Measurements from ENCODE around the gene IGF2BP2. TPM values are rescaled to one million over a fixed set of nuclear protein-coding genes. Genes with fewer than 3 reads are reported as not detected.

Gene IGF2BP2
- 136 TPM in 2 replicates for polyA plus RNA-seq (2013)

DNA sequence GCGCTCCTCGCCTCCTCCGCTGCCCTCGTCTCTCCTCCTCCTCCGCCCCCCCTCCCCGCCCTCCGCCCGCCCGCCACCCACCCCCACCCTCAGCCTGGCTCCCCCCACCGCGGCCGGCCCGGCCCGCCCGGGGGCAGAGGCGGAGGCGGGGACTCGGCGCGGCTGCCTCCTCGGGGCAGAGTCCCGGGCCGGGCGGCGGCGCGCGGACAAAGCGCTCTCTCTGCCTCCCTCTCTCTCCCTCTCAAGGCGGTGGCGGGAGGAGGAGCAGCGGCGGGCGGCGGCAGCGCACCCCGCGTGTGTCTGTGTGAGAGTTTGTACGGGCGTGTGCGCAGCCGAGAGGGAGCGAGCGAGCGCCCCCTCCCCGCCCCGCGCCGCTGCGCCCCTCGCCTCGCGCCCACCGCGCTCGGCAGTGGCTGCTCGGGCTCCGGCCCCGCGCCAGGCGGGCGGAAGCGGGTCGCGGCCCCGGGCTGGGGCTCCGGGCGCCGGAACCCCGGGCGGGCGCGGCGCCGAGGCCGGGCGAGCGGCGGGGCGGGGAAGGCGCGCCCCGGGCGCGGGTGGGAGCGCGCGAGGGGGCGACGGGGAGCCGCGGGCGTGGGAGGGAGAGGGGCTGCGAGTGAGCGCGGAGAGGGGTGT, at the start of gene IGF2BP2:
TSS of gene IGF2BP2 (minus strand) at position 37 of the 633 bp plus-strand sequence. CDS start 82 bp downstream, outside the sequence.
- Histone ChIP-seq H3K4me1 (ENCODE audit: control insufficient read depth in 1 of 2, insufficient read depth in 2 of 2, low read length in 2 of 2) (peaks cover 4 to 6% of the 10 kb centered on the region in 2 experiments), H4K12ac (ENCODE audit: low read depth, low read length) (peak within 1 kb of the TSS; percentile 97), H3K18ac (ENCODE audit: low read length) (peak within 1 kb of the TSS; percentile 100), H3K9me3 (ENCODE audit: insufficient read depth, low read depth, low read length) (no peaks in the 10 kb centered on the region), H3K4me3 (ENCODE audit: low read depth, low read length) (peak within 1 kb of the TSS; percentile 96), H3K27me3 (ENCODE audit: insufficient read depth, low read length) (no peaks in the 10 kb centered on the region), H3K4me2 (ENCODE audit: low read length) (peak within 1 kb of the TSS; percentile 88), H3K4ac (ENCODE audit: low read depth, low read length) (peak within 1 kb of the TSS; percentile 100), H4K91ac (ENCODE audit: low read depth, low read length) (peak within 1 kb of the TSS; percentile 100), H3K79me1 (ENCODE audit: low read length) (peaks cover 30% of the 10 kb centered on the region), H3K79me2 (ENCODE audit: control insufficient read depth, insufficient read depth, low read length, poor library complexity) (peaks cover 29% of the 10 kb centered on the region), H2AK5ac (ENCODE audit: low read length) (peak within 1 kb of the TSS; percentile 100), H2BK120ac (ENCODE audit: insufficient read depth, low read length, poor library complexity) (peak within 1 kb of the TSS; percentile 98), H4K8ac (ENCODE audit: low read depth, low read length) (peak within 1 kb of the TSS; percentile 95), H3K23ac (ENCODE audit: low read length) (no peak within 1 kb of the TSS), H3K27ac (ENCODE audit: low read depth, low read length) (peak within 1 kb of the TSS; percentile 99), H2BK5ac (ENCODE audit: low read depth, low read length, poor library complexity) (peak within 1 kb of the TSS; percentile 98), H3K14ac (ENCODE audit: low read length) (peak within 1 kb of the TSS; percentile 100), H3K36me3 (ENCODE audit: control insufficient read depth in 1 of 2, insufficient read depth in 2 of 2, low read length in 2 of 2) (peaks cover 0 to 1% of the 10 kb centered on the region in 2 experiments), H2AFZ (ENCODE audit: insufficient read depth, low read length, poor library complexity) (peak within 1 kb of the TSS; percentile 93), H3K9ac (ENCODE audit: low read length) (peak within 1 kb of the TSS; percentile 96), H2BK12ac (ENCODE audit: low read length) (peak within 1 kb of the TSS; percentile 65)
- WGBS (ENCODE audit: extremely low coverage, insufficient coverage, insufficient read length) = no CpG with 5 or more reads among the region's 96 CpGs
- peak; percentile 70 to 85 for DNase-seq

DNA sequence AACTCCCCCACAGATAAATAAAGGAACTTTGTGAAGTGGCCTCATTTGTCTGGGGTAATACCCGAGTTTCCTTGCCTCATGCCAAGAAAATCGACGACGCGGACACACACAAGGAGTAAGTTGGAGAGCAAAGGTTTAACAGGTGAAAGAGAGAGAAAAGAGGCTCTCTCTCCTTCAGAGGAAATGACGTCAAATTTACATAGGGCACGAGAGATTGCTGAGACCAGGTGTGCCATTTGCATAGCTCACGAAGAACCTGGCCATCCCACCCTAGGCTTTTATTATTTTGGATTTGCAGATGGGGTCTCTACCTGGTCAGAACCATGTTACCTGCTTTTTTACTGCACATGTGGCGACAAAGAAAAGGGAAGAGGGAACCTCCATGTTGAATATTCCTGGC, 49.3 kb upstream of the IGF2BP2 start:
- H2BK5ac ChIP-seq (ENCODE audit: low read depth, low read length, poor library complexity) = no peak overlapping the region
- H3K9me3 ChIP-seq (ENCODE audit: insufficient read depth, low read depth, low read length) = no peaks in the 10 kb centered on the region
- H3K79me2 ChIP-seq (ENCODE audit: control insufficient read depth, insufficient read depth, low read length, poor library complexity) = no peaks in the 10 kb centered on the region
- no peaks in the 10 kb centered on the region for H3K79me1 ChIP-seq (ENCODE audit: low read length)
- no peak overlapping the region for H3K14ac ChIP-seq (ENCODE audit: low read length)
- no peak overlapping the region for H4K12ac ChIP-seq (ENCODE audit: low read depth, low read length)
- no peak overlapping the region for H4K8ac ChIP-seq (ENCODE audit: low read depth, low read length)
- H3K18ac ChIP-seq (ENCODE audit: low read length) = no peak overlapping the region
- no CpG with 5 or more reads among the region's 9 CpGs for WGBS (ENCODE audit: extremely low coverage, insufficient coverage, insufficient read length)
- DNase-seq = no peak
- H3K36me3 ChIP-seq (ENCODE audit: control insufficient read depth in 1 of 2, insufficient read depth in 2 of 2, low read length in 2 of 2) = no peaks in the 10 kb centered on the region
- no peak overlapping the region for H3K4ac ChIP-seq (ENCODE audit: low read depth, low read length)
- H2AK5ac ChIP-seq (ENCODE audit: low read length) = no peak overlapping the region
- no peak overlapping the region for H2AFZ ChIP-seq (ENCODE audit: insufficient read depth, low read length, poor library complexity)
- no peak overlapping the region for H3K4me2 ChIP-seq (ENCODE audit: low read length)
- H4K91ac ChIP-seq (ENCODE audit: low read depth, low read length) = no peak overlapping the region
- no peak overlapping the region for H2BK120ac ChIP-seq (ENCODE audit: insufficient read depth, low read length, poor library complexity)
- H3K23ac ChIP-seq (ENCODE audit: low read length) = no peak overlapping the region
- no peak overlapping the region for H3K4me3 ChIP-seq (ENCODE audit: low read depth, low read length)
- no peaks in the 10 kb centered on the region for H3K4me1 ChIP-seq (ENCODE audit: control insufficient read depth in 1 of 2, insufficient read depth in 2 of 2, low read length in 2 of 2)
- H3K9ac ChIP-seq (ENCODE audit: low read length) = no peak overlapping the region
- H2BK12ac ChIP-seq (ENCODE audit: low read length) = no peak overlapping the region
- no peaks in the 10 kb centered on the region for H3K27me3 ChIP-seq (ENCODE audit: insufficient read depth, low read length)
- no peak overlapping the region for H3K27ac ChIP-seq (ENCODE audit: low read depth, low read length)

DNA sequence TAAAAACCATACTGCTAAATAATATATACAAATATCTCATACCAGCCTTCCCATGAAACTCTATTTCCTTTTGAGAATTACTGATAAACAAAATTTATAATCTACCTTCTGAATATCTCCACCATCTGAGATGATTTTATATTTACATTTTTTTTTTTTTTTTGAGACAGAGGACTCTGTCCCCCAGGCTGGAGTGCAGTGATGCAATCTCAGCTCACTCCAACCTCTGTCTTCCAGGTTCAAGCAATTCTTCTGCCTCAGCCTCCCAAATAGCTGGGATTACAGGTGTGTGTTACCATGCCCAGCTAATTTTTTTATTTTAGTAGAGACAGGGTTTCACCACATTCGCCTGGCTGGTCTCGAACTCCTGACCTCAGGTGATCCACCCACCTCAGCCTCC, 42.8 kb upstream of the IGF2BP2 start:
- no peaks in the 10 kb centered on the region for H3K27me3 ChIP-seq (ENCODE audit: insufficient read depth, low read length)
- H3K9me3 ChIP-seq (ENCODE audit: insufficient read depth, low read depth, low read length) = no peaks in the 10 kb centered on the region
- H3K79me2 ChIP-seq (ENCODE audit: control insufficient read depth, insufficient read depth, low read length, poor library complexity) = no peaks in the 10 kb centered on the region
- no peak overlapping the region for H3K14ac ChIP-seq (ENCODE audit: low read length)
- H3K9ac ChIP-seq (ENCODE audit: low read length) = no peak overlapping the region
- H2BK120ac ChIP-seq (ENCODE audit: insufficient read depth, low read length, poor library complexity) = no peak overlapping the region
- no peak overlapping the region for H3K23ac ChIP-seq (ENCODE audit: low read length)
- H3K4me2 ChIP-seq (ENCODE audit: low read length) = no peak overlapping the region
- H2AFZ ChIP-seq (ENCODE audit: insufficient read depth, low read length, poor library complexity) = no peak overlapping the region
- H4K8ac ChIP-seq (ENCODE audit: low read depth, low read length) = no peak overlapping the region
- H2AK5ac ChIP-seq (ENCODE audit: low read length) = no peak overlapping the region
- no peak overlapping the region for H3K4ac ChIP-seq (ENCODE audit: low read depth, low read length)
- H3K27ac ChIP-seq (ENCODE audit: low read depth, low read length) = no peak overlapping the region
- H3K4me3 ChIP-seq (ENCODE audit: low read depth, low read length) = no peak overlapping the region
- H2BK12ac ChIP-seq (ENCODE audit: low read length) = no peak overlapping the region
- H3K4me1 ChIP-seq (ENCODE audit: control insufficient read depth in 1 of 2, insufficient read depth in 2 of 2, low read length in 2 of 2) = no peaks in the 10 kb centered on the region
- H3K18ac ChIP-seq (ENCODE audit: low read length) = no peak overlapping the region
- H4K91ac ChIP-seq (ENCODE audit: low read depth, low read length) = no peak overlapping the region
- DNase-seq = no peak
- no CpG with 5 or more reads among the region's 2 CpGs for WGBS (ENCODE audit: extremely low coverage, insufficient coverage, insufficient read length)
- no peak overlapping the region for H2BK5ac ChIP-seq (ENCODE audit: low read depth, low read length, poor library complexity)
- no peaks in the 10 kb centered on the region for H3K79me1 ChIP-seq (ENCODE audit: low read length)
- no peaks in the 10 kb centered on the region for H3K36me3 ChIP-seq (ENCODE audit: control insufficient read depth in 1 of 2, insufficient read depth in 2 of 2, low read length in 2 of 2)
- no peak overlapping the region for H4K12ac ChIP-seq (ENCODE audit: low read depth, low read length)

DNA sequence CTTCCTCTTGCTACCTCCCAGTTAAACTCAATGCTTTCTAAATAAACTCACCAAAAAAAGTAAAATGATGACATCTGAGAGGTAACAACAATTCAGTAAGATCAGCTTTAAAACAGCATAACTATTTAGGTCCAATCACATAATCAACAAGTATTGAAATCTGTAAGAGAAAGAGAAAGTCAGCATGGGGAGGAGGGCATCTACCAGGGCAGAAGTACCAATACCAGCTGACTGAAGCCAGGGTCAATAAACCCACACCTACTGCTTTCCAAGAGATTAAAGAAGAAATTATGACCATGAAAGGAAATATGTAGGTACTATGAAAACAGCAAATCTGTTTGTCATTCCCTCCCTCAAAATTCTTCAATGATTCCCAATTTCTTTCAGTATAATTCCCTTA, 42.2 kb upstream of the IGF2BP2 start:
- no peaks in the 10 kb centered on the region for H3K27me3 ChIP-seq (ENCODE audit: insufficient read depth, low read length)
- H4K8ac ChIP-seq (ENCODE audit: low read depth, low read length) = no peak overlapping the region
- H4K91ac ChIP-seq (ENCODE audit: low read depth, low read length) = no peak overlapping the region
- H3K14ac ChIP-seq (ENCODE audit: low read length) = no peak overlapping the region
- H3K23ac ChIP-seq (ENCODE audit: low read length) = no peak overlapping the region
- H2AK5ac ChIP-seq (ENCODE audit: low read length) = no peak overlapping the region
- no peak overlapping the region for H3K4me3 ChIP-seq (ENCODE audit: low read depth, low read length)
- no peak overlapping the region for H3K4me2 ChIP-seq (ENCODE audit: low read length)
- H3K79me1 ChIP-seq (ENCODE audit: low read length) = no peaks in the 10 kb centered on the region
- H4K12ac ChIP-seq (ENCODE audit: low read depth, low read length) = no peak overlapping the region
- H3K9ac ChIP-seq (ENCODE audit: low read length) = no peak overlapping the region
- no peak overlapping the region for H3K4ac ChIP-seq (ENCODE audit: low read depth, low read length)
- no peak overlapping the region for H2BK5ac ChIP-seq (ENCODE audit: low read depth, low read length, poor library complexity)
- no peak for DNase-seq
- H3K9me3 ChIP-seq (ENCODE audit: insufficient read depth, low read depth, low read length) = no peaks in the 10 kb centered on the region
- H2BK120ac ChIP-seq (ENCODE audit: insufficient read depth, low read length, poor library complexity) = no peak overlapping the region
- no peak overlapping the region for H2AFZ ChIP-seq (ENCODE audit: insufficient read depth, low read length, poor library complexity)
- no peaks in the 10 kb centered on the region for H3K4me1 ChIP-seq (ENCODE audit: control insufficient read depth in 1 of 2, insufficient read depth in 2 of 2, low read length in 2 of 2)
- no peak overlapping the region for H3K27ac ChIP-seq (ENCODE audit: low read depth, low read length)
- H2BK12ac ChIP-seq (ENCODE audit: low read length) = no peak overlapping the region
- no peaks in the 10 kb centered on the region for H3K36me3 ChIP-seq (ENCODE audit: control insufficient read depth in 1 of 2, insufficient read depth in 2 of 2, low read length in 2 of 2)
- no peaks in the 10 kb centered on the region for H3K79me2 ChIP-seq (ENCODE audit: control insufficient read depth, insufficient read depth, low read length, poor library complexity)
- H3K18ac ChIP-seq (ENCODE audit: low read length) = no peak overlapping the region
